SU-DHL-6 (cell line): ENCODE data around the gene NAIF1.
A peak's percentile ranks its signal among the peaks of the same experiment; 100 is the strongest.

Experiments
- H2AFZ ChIP-seq: fragments of 200-600 bp; sonication (generic); 2 replicates; pipeline ENCODE4 v1.6.1; 2014; ENCODE audit warnings: low read depth, mild to moderate bottlenecking, moderate library complexity, mixed read lengths, antibody characterized with exemption, low read length; ENCODE audit not compliant: severe bottlenecking
- H3F3A ChIP-seq: fragments of 200-600 bp; shearing (Covaris generic); 2 replicates; pipeline ENCODE4 v1.6.0; 2016; ENCODE audit warnings: antibody characterized with exemption, mild to moderate bottlenecking; ENCODE audit not compliant: insufficient read depth
- H3K27ac ChIP-seq: fragments of 200-600 bp; sonication (generic); 2 replicates; pipeline ENCODE4 v1.5.1; 2016; ENCODE audit warnings: low read depth, mild to moderate bottlenecking, low read length, moderate library complexity, mixed read lengths
- H3K27me3 ChIP-seq: fragments of 200-600 bp; sonication (generic), shearing (Covaris generic); 2 replicates; pipeline ENCODE4 v1.6.0; 2014; ENCODE audit warnings: mild to moderate bottlenecking, low read length
- H3K36me3 ChIP-seq: fragments of 200-600 bp; sonication (generic); 2 replicates; pipeline ENCODE4 v1.6.1; 2014; ENCODE audit warnings: mild to moderate bottlenecking, low read length, mixed read lengths
- H3K4me2 ChIP-seq: fragments of 300-600, 200-600 bp; shearing (Covaris generic), sonication (generic); 2 replicates; pipeline ENCODE4 v1.6.0; 2014; ENCODE audit warnings: low read length, low read depth, mild to moderate bottlenecking; ENCODE audit not compliant: poor library complexity, severe bottlenecking
- H3K4me3 ChIP-seq: fragments of 200-600 bp; sonication (generic); 2 replicates; pipeline ENCODE4 v1.5.1; 2014; ENCODE audit warnings: antibody characterized with exemption, low read length, mild to moderate bottlenecking, mixed read lengths; ENCODE audit not compliant: insufficient read depth, poor library complexity, severe bottlenecking
- H3K79me2 ChIP-seq: fragments of 200-600 bp; sonication (generic); 2 replicates; pipeline ENCODE4 v1.6.1; 2014; ENCODE audit warnings: mild to moderate bottlenecking, low read length, moderate library complexity; ENCODE audit not compliant: insufficient read depth
- H3K9ac ChIP-seq: fragments of 200-600 bp; sonication (generic); 2 replicates; pipeline ENCODE4 v1.7.0; 2014; ENCODE audit warnings: mild to moderate bottlenecking, low read length
- H3K9me2 ChIP-seq: fragments of 200-600 bp; sonication (generic); replicated peaks from 2 replicates; pipeline ENCODE4 v1.6.1; 2014; ENCODE audit warnings: low read length; ENCODE audit not compliant: insufficient read depth
- H3K9me3 ChIP-seq: fragments of 200-600 bp; sonication (generic); 2 replicates; pipeline ENCODE4 v1.6.1; 2014; ENCODE audit warnings: low read length, mixed read lengths; ENCODE audit not compliant: insufficient read depth
- H4K20me1 ChIP-seq: fragments of 200-600 bp; sonication (generic); 2 replicates; pipeline ENCODE4 v1.6.1; 2014; ENCODE audit warnings: low read depth, mild to moderate bottlenecking, antibody characterized with exemption, low read length, moderate library complexity, mixed read lengths
- CTCF ChIP-seq: fragments of 200-600 bp; sonication (generic); IDR thresholded peaks from one replicate; pipeline ENCODE4 v1.5.1; 2017; ENCODE audit warnings: antibody characterized with exemption, mild to moderate bottlenecking, low read length, moderate library complexity; ENCODE audit not compliant: insufficient read depth, poor library complexity, severe bottlenecking
- EZH2phosphoT487 ChIP-seq: fragments of 200-600 bp; sonication (generic), shearing (Covaris generic); conservative IDR thresholded peaks from 2 replicates; pipeline ENCODE4 v1.6.1; 2018; ENCODE audit warnings: mild to moderate bottlenecking, antibody characterized with exemption, low read length, moderate library complexity, mixed read lengths

Gene NAIF1

GRCh38 chr9:128026773-128027541 is 40.2 kb downstream of the NAIF1 start:
- no peaks in the 10 kb centered on the region for H3K27me3 ChIP-seq
- H3K9ac ChIP-seq: peak overlapping the region; percentile 55
- no peaks in the 10 kb centered on the region for H3K9me3 ChIP-seq

GRCh38 chr9:128026255-128026772 is 40.8 kb downstream of the NAIF1 start:
- peak overlapping the region; percentile 55 for H3K9ac ChIP-seq
- no peaks in the 10 kb centered on the region for H3K27me3 ChIP-seq
- peak overlapping the region; percentile 99 for H3K27ac ChIP-seq
- no peaks in the 10 kb centered on the region for H4K20me1 ChIP-seq
- no peak for TF ChIP-seq EZH2phosphoT487
- TF ChIP-seq CTCF: no peak
- peak overlapping the region; percentile 61 for H3K4me2 ChIP-seq
- H3K9me2 ChIP-seq: no peaks in the 10 kb centered on the region
- no peaks in the 10 kb centered on the region for H3K79me2 ChIP-seq
- H2AFZ ChIP-seq: no peak overlapping the region
- H3K9me3 ChIP-seq: no peaks in the 10 kb centered on the region
- peaks cover 51% of the 10 kb centered on the region for H3F3A ChIP-seq
- H3K36me3 ChIP-seq: no peaks in the 10 kb centered on the region
- H3K4me3 ChIP-seq: peak overlapping the region; percentile 35

More at GRCh38 chr9:128026773-128027541, 40.2 kb downstream of the NAIF1 start:
- H3K4me3 ChIP-seq: peak overlapping the region; percentile 9
- peak overlapping the region; percentile 99 for H3K27ac ChIP-seq
- H3K4me2 ChIP-seq: peak overlapping the region; percentile 61
- TF ChIP-seq CTCF (no peak), EZH2phosphoT487 (no peak)
- no peaks in the 10 kb centered on the region for H3K79me2 ChIP-seq
- H4K20me1 ChIP-seq: no peaks in the 10 kb centered on the region
- H3K9me2 ChIP-seq: no peaks in the 10 kb centered on the region
- peaks cover 58% of the 10 kb centered on the region for H3F3A ChIP-seq
- H3K36me3 ChIP-seq: no peaks in the 10 kb centered on the region
- no peak overlapping the region for H2AFZ ChIP-seq

- TF ChIP-seq EZH2phosphoT487: no peak
- TF ChIP-seq CTCF: no peak
- Histone ChIP-seq H3K9ac (peak overlapping the region; percentile 55), H3K27me3 (no peaks in the 10 kb centered on the region), H4K20me1 (no peaks in the 10 kb centered on the region), H3K9me3 (no peaks in the 10 kb centered on the region), H3K9me2 (no peaks in the 10 kb centered on the region), H3K4me2 (peak overlapping the region; percentile 61), H3K36me3 (no peaks in the 10 kb centered on the region), H3F3A (peaks cover 49% of the 10 kb centered on the region), H3K79me2 (no peaks in the 10 kb centered on the region), H3K27ac (peak overlapping the region; percentile 99), H2AFZ (no peak overlapping the region), H3K4me3 (peak overlapping the region; percentile 35)
Measured at GRCh38 chr9:128025736-128026135, 41.4 kb downstream of the NAIF1 start.
